ENCODE data around the gene RBM17. TPM values are rescaled to one million over a fixed set of nuclear protein-coding genes. Genes with fewer than 3 reads are reported as not detected.
A peak's percentile ranks its signal among the peaks of the same experiment; 100 is the strongest.

Gene RBM17
- total RNA-seq, 1 donor from 2014 or later: 80.1 TPM

DNA sequence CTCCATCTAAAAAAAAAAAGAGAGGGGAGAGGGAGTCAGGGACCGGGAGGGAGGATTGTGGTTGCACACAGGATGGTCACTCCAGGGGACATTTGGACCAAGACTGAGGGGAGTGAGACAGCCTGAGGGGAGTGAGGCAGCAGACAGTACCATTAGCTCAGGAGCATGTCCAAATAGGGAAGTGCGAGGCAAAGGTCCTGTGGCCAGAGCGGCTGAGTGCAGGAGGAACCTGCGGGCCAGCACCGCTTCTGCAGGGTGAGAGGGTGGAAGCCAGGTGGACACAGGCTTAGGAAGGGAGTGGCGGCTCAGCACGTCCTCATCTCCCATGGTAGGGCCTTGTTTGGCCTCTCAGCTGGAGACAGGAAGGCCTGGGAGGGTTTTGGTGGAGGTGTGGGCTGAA is 65.0 kb downstream of the RBM17 start:
- TF ChIP-seq, protein P1, sequence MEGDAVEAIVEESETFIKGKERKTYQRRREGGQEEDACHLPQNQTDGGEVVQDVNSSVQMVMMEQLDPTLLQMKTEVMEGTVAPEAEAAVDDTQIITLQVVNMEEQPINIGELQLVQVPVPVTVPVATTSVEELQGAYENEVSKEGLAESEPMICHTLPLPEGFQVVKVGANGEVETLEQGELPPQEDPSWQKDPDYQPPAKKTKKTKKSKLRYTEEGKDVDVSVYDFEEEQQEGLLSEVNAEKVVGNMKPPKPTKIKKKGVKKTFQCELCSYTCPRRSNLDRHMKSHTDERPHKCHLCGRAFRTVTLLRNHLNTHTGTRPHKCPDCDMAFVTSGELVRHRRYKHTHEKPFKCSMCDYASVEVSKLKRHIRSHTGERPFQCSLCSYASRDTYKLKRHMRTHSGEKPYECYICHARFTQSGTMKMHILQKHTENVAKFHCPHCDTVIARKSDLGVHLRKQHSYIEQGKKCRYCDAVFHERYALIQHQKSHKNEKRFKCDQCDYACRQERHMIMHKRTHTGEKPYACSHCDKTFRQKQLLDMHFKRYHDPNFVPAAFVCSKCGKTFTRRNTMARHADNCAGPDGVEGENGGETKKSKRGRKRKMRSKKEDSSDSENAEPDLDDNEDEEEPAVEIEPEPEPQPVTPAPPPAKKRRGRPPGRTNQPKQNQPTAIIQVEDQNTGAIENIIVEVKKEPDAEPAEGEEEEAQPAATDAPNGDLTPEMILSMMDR (IDR thresholded peaks at IDR 0.05): no peak
- Mint-ChIP-seq H3K27me3 (ENCODE audit: unreplicated experiment) (no peaks in the 10 kb centered on the region), H3K27ac (ENCODE audit: unreplicated experiment) (no peak overlapping the region), H3K4me3 (ENCODE audit: unreplicated experiment) (no peak overlapping the region), H3K9me3 (ENCODE audit: unreplicated experiment) (no peaks in the 10 kb centered on the region), H3K4me1 (ENCODE audit: unreplicated experiment) (peaks cover 21% of the 10 kb centered on the region), H3K36me3 (ENCODE audit: unreplicated experiment) (no peaks in the 10 kb centered on the region)
- DNase-seq (ENCODE audit: extremely low spot score, unreplicated experiment): no peak

DNA sequence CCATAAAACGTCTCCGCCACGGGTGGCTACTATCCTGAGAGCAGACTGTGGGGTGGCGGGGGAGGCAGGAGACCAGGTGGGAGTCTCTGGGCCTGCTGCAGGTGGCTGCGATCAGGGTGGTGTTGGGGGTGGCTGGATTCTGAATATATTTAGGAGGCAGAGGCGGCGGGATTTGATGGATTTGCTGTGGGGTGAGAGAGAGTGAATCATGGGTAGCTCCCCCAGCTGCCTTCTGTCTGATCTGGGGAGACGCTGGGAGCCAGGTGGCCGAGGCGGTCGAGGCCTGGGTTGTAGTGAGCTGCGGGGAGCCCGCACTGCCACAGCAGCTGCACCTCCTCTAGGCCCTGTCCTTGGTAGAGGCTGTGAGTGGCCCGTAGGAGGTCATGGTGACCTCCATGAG is 65.7 kb downstream of the RBM17 start:
- TF ChIP-seq, protein P1 (IDR thresholded peaks at IDR 0.05): no peak
- Mint-ChIP-seq H3K4me1 (ENCODE audit: unreplicated experiment) (peaks cover 21% of the 10 kb centered on the region), H3K9me3 (ENCODE audit: unreplicated experiment) (no peaks in the 10 kb centered on the region), H3K36me3 (ENCODE audit: unreplicated experiment) (no peaks in the 10 kb centered on the region), H3K27me3 (ENCODE audit: unreplicated experiment) (no peaks in the 10 kb centered on the region), H3K27ac (ENCODE audit: unreplicated experiment) (no peak overlapping the region), H3K4me3 (ENCODE audit: unreplicated experiment) (no peak overlapping the region)
- DNase-seq (ENCODE audit: extremely low spot score, unreplicated experiment): no peak

DNA sequence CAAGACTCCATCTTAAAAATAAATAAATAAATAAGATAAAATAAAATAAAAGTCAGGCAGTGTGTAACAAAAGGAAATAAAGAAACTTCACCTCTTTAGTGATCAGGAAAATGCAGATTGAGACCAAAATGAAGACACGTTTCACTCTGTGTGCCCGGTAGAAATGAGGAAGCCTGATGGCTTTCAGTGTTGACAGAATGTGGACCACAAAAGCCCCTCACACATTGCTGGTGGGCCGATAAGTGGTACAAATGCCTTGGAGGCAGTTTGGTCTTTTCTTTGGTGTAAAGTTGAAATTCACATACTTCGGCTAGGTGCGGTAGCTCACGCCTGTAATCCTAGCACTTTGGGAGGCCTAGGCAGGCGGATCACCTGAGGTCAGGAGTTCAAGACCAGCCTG is 69.4 kb downstream of the RBM17 start:
- Mint-ChIP-seq H3K27me3 (ENCODE audit: unreplicated experiment) (no peaks in the 10 kb centered on the region), H3K27ac (ENCODE audit: unreplicated experiment) (peak overlapping the region; percentile 94), H3K4me3 (ENCODE audit: unreplicated experiment) (no peak overlapping the region), H3K9me3 (ENCODE audit: unreplicated experiment) (no peaks in the 10 kb centered on the region), H3K4me1 (ENCODE audit: unreplicated experiment) (peaks cover 20% of the 10 kb centered on the region), H3K36me3 (ENCODE audit: unreplicated experiment) (no peaks in the 10 kb centered on the region)
- TF ChIP-seq, protein P1 (IDR thresholded peaks at IDR 0.05): no peak
- DNase-seq (ENCODE audit: extremely low spot score, unreplicated experiment): no peak

DNA sequence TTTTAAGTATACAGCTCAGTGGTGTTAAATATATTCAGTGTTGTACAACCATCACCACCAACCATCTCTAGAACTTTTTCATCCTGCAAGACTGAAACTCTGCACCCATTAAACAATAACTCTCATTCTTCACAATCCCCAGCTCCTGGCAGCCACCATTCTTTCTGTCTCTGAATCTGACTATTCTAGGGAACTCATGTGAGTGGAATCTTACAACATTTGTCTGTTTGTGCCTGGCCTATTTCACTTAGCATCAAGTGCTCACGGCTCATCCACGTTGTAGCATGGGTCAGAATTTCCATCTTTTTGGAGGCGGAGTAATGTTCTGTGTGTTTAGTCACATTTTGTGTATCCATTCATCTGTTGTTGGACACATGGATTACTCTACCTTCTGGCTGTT is 73.1 kb downstream of the RBM17 start:
- DNase-seq (ENCODE audit: extremely low spot score, unreplicated experiment): no peak
- Mint-ChIP-seq H3K27ac (ENCODE audit: unreplicated experiment) (no peak overlapping the region), H3K36me3 (ENCODE audit: unreplicated experiment) (no peaks in the 10 kb centered on the region), H3K27me3 (ENCODE audit: unreplicated experiment) (no peaks in the 10 kb centered on the region), H3K4me1 (ENCODE audit: unreplicated experiment) (peaks cover 39% of the 10 kb centered on the region), H3K4me3 (ENCODE audit: unreplicated experiment) (no peak overlapping the region), H3K9me3 (ENCODE audit: unreplicated experiment) (no peaks in the 10 kb centered on the region)
- TF ChIP-seq, protein P1 (IDR thresholded peaks at IDR 0.05): no peak

DNA sequence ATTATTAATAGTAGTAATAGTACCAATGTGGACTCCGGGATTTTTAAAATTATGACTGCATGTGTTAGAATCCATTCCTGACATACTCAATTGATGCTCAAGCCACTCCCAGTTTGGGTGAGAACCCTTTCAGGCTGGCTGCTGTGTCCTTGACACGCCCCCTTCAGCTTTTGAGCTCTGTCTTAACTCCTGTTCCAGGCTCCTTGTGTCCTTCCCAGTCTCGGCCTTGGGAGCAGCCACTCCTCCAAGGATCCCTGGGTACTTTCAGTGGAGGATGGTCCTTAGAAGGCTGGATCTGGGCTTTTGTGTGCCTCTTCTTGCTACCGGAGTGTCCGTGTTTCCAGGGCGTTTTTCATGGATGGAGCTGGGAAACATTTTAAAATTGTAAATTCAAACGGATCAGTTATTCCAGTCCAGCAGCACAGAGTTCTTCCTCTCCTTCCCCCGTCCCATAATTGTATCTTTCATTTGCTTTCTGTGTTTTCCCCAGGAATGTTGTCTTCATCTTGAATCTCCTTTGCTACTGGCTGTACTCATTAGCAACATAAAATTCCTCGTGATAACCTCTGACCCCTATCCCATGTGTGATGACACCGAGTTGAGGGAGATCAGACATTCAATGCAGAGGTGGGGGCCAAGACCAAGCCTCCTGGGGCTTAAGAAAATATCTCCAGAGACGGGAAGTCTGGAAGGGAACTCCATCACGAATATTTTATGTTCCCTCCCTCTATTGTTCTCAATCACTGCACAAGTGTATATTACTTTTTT is 73.9 kb downstream of the RBM17 start:
- no peaks in the 10 kb centered on the region for H3K27me3 Mint-ChIP-seq (ENCODE audit: unreplicated experiment)
- peaks cover 31% of the 10 kb centered on the region for H3K4me1 Mint-ChIP-seq (ENCODE audit: unreplicated experiment)
- H3K27ac Mint-ChIP-seq (ENCODE audit: unreplicated experiment): peak overlapping the region; percentile 61
- H3K4me3 Mint-ChIP-seq (ENCODE audit: unreplicated experiment): peak overlapping the region; percentile 61
- TF ChIP-seq, protein P1 (IDR thresholded peaks at IDR 0.05): no peak
- no peaks in the 10 kb centered on the region for H3K9me3 Mint-ChIP-seq (ENCODE audit: unreplicated experiment)
- no peaks in the 10 kb centered on the region for H3K36me3 Mint-ChIP-seq (ENCODE audit: unreplicated experiment)
- no peak for DNase-seq (ENCODE audit: extremely low spot score, unreplicated experiment)
